ENCODE results near the gene CDK10. TPM values are rescaled to one million over a fixed set of nuclear protein-coding genes. Genes with fewer than 3 reads are reported as not detected.

Gene CDK10
- polyA plus RNA-seq, 3 donors = 115 to 150 (median 147) TPM

GRCh38 chr16:89710709-89711564 is 24.4 kb downstream of the CDK10 start:
- no peak for DNase-seq

GRCh38 chr16:89711601-89712273 is 25.2 kb downstream of the CDK10 start:
- no peak for DNase-seq

DNA sequence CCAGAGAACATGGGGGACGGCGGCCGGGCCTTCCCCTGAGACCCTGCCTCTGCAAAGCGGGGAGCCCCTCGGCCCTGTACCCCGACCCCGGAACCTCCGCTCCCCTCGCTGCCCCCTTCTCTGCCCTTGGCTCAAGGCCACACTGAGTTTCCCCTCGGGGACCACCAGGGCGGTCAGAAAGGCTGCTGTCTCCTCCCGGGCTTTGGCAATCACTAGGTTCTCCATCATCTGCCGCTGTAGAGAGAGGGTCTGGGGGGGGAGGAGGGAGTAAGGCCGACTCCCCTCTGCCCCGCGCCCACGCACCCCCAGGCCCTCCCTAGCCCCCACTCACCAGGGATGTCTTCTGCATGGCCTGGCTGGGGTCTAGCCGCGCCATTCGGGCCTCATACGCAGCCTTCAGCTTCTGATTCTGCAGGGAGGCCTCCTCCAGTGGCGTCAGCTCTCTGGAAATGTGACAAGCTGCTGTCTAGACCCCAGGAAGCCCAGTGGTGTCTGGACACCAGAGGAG is 25.8 kb downstream of the CDK10 start:
- no peak for DNase-seq

- no peak for DNase-seq
These were observed 30.0 kb downstream of the CDK10 start for GRCh38 chr16:89716493-89716892.

DNA sequence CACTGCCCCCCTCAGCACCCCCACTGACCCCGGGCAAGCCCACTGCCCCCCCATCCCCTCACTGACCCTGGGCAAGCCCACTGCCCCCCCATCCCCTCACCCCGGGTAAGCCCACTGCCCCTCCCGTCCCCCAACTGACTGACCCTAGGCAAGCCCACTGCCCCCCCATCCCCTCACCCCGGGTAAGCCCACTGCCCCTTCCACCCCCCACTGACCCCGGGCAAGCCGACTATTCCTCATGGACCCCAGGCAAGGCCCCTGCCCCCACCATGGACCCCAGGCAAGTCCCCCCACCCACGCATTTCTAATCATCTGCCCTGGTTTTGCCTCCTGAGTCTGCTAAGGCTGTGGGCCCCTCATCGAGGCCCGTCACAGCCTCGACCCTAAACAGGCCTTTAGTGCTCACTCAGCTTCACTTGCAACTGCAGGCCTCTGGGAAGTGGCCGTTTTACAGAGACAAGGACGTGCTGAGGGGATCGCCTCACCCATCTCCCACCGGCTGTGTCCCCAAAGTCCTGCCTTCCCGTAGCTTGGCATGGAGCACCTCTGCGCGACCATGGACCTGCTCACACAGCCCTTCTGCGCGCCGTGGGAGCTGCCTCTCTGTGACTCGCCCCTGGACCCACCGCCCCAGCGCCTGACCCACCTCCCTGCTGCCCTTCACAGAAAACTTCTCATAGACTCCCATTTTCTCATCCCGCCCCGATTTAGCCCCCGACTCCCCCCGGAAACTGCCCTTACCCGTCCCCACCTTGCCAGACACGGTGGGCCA is 30.6 kb downstream of the CDK10 start:
- no peak for DNase-seq

DNA sequence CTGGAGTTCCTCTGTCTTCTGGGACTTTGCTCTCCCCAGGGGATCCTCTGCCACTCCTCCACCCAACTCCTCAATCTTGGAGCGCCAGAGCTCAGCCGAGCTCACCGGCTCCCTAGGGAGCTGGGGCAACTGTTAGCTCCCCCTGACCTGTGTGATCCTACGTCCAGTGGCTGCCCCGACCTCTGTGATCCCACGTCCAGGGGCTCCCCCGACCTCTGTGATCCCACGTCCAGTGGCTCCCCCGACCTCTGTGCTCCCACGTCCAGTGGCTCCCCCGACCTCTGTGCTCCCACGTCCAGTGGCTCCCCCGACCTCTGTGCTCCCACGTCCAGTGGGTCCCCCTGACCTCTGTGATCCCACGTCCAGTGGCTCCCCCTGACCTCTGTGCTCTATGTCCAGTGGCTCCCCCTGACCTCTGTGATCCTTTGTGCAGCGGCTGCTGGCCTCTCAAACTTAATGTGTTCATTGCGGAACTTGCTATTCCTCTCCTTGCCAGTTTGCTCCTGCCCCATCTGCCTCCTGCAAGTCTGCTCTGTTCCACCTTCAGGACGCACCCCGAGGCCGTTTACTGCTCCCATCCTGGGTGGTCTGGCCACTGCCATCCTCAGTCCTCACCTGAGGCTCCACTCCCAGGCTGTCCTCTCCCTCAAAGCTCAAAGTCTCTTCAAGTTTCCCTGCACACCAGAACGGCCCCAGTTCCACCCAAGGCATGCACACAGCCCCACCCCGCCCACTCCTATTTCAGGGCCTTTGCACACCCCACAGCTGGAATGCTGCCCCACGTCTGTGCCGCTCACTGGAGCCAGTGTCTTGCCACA is 31.4 kb downstream of the CDK10 start:
- no peak for DNase-seq

GRCh38 chr16:89720551-89720812 is 34.0 kb downstream of the CDK10 start:
- DNase-seq = no peak

GRCh38 chr16:89720813-89721545 is 34.5 kb downstream of the CDK10 start, which contains the start of the genes VPS9D1 and ZNF276:
Gene VPS9D1, minus strand, starts transcription at chr16:89720898. Its CDS starts 37 bp downstream, at chr16:89720861.
Gene ZNF276, plus strand, starts transcription at chr16:89721537. Its CDS starts 104 bp downstream, at chr16:89721641.
- DNase-seq = peak; percentile 77

- DNase-seq = peak; percentile 20
These were observed 35.3 kb downstream of the CDK10 start for GRCh38 chr16:89721546-89722391.

GRCh38 chr16:89722392-89723278 is 36.1 kb downstream of the CDK10 start:
- DNase-seq = peak; percentile 14

DNA sequence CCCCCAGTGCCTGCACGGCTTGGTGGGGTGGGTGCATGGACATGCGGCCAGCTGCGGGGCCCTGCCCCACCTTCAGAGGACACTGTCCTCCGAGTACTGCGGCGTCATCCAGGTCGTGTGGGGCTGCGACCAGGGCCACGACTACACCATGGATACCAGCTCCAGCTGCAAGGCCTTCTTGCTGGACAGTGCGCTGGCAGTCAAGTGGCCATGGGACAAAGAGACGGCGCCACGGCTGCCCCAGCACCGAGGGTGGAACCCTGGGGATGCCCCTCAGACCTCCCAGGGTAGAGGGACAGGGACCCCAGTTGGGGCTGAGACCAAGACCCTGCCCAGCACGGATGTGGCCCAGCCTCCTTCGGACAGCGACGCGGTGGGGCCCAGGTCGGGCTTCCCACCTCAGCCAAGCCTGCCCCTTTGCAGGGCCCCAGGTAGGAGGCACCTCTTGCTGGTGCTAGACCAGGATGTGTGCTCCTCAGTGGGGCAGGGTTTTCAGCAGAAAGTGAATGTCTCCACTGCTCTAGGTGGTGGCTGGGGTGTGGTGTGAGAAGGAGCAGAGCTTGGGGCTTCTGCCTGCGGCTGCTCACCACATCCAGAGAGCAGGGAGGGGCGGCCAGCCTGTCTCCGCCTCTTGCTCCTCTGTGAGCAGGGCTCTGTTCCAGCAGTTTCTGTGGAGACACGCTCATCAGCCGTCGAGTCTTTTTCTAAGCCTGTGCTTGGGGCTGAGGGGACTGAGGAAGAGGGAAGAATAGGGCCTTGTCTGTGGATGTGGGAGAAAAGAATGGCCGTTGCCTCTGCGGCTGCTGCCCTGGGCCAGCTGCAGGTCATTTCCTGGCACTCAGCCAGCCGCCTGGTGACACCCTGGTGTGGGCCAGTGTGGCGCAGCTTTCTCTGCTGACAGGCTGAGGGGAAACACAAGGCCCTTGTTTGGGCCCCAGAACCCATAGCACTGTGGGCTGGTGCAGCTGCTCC is 37.1 kb downstream of the CDK10 start:
- no peak for DNase-seq

GRCh38 chr16:89727406-89728120 is 41.1 kb downstream of the CDK10 start:
- no peak for DNase-seq

DNA sequence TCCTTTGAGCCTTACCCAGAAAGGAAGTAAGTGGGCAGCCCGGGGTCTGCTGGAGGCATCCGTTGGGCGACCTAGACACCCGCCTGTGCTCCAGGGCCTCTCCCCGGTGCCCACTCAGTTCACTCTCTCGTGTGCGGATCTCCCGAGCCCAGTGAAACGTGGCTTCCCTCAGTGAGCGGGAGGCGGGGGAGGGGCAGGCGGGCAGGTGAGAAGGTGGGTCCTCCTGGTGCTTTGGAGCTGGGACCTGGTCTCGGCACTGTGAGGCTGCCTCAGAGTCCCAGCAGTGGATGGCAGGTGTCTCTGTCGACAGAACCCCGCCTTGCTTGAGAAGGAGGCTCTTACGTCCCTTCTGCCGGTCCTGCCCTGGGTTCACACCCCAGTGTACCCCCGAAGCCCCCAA is 42.8 kb downstream of the CDK10 start:
- DNase-seq = no peak

DNA sequence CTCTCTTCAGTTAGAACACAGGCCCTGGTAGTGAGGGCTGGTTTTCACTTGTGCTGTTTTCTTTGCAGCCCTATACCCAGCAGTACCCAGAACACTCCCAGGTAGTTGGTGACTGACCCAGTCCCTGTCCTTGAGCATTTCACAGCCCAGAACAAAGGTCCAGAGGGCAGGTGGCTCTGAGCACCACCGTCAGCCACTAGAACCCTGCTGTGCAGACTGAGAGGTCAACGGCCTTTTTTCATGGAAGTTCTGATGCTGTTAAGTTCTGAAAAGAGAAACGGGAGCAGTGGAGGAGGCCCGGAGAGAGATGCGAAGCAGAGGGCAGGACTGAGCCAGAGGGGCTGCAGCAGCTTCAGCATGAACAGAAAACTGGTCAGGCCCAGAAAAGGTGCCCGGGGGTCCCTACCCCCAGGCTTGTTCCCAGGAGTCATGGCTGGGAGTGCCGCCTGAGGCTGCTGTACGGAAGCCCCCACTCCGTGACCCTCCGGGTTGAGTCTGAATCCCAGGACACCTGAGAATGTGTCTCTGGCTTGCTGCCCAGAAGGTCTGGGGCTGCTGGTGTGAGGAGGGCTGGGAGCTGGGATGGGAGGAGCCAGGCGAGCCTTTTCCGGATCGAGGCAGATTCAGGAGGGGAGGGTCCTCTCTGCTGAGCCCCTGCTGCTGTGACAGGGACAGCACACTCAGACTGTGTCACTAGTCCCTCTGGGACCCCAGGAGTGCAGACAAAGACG is 43.5 kb downstream of the CDK10 start:
- peak; percentile 12 for DNase-seq

DNA sequence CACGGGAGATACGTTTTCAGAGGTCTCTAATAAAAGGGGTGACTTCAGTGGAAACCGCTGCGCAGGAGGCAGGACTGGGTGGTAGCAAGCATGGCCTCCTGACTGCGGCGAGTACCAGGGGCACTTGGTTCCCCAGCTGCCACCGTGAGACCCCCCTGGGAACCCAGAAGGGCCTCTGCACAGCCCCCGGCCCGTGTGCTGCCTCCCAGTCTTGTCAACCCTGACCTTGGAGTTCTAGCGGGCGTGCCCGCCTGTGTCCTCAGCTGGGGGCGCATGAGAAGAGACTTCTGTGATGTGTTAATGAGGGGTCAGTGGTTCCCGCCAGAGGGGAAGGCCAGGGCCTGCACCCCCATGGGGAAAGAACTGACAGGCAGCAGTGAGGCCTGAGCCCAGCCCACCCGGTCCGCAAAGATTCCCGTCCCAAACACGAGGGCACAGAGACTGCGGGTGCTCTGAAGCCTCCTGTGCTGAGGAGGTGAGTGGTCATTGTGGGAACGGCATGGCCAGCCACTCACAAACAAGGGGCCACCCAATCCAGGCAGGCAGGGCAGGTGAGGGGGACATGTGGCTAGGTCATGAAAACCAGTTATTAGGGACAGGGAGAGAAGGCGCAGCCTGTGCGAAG is 44.2 kb downstream of the CDK10 start:
- DNase-seq = no peak

Measured in renal pelvis (tissue), 4 donors.